Mesenchymal stem cell (in vitro differentiated cells and primary cell): ENCODE results near the gene TOMM70.

Experiments
- DNase-seq: peaks from one replicate; pipeline ENCODE4 v3.0.0-alpha.2; 2013
- H2AFZ ChIP-seq: one replicate; pipeline ENCODE4 v1.6.1; 2013; ENCODE audit warnings: low read depth, mild to moderate bottlenecking, control low read depth, inconsistent platforms, low read length, moderate library complexity
- H2AK5ac ChIP-seq: 2 replicates; pipeline ENCODE4 v1.6.1; 2013; ENCODE audit warnings: low read length, moderate library complexity, mild to moderate bottlenecking, inconsistent platforms; ENCODE audit not compliant: severe bottlenecking
- H2BK120ac ChIP-seq: one replicate; pipeline ENCODE4 v1.6.1; 2013; ENCODE audit warnings: low read depth, mild to moderate bottlenecking, inconsistent platforms, low read length, moderate library complexity
- H2BK12ac ChIP-seq, 2 experiments: one replicate each; pipeline ENCODE4 v1.6.1; 2013; ENCODE audit warnings: inconsistent platforms in 2 of 2, low read length in 2 of 2, mild to moderate bottlenecking in 2 of 2, moderate library complexity in 2 of 2, control low read depth in 1 of 2
- H2BK15ac ChIP-seq: one replicate; pipeline ENCODE4 v1.6.1; 2013; ENCODE audit warnings: mild to moderate bottlenecking, low read depth, inconsistent platforms; ENCODE audit not compliant: poor library complexity, severe bottlenecking
- H2BK5ac ChIP-seq: 2 replicates; pipeline ENCODE4 v1.6.1; 2013; ENCODE audit warnings: low read depth, mild to moderate bottlenecking, low read length, control low read depth, inconsistent platforms; ENCODE audit not compliant: poor library complexity, severe bottlenecking
- H3K14ac ChIP-seq, 2 experiments: one replicate each; pipeline ENCODE4 v1.6.1; 2013; ENCODE audit warnings: inconsistent platforms in 2 of 2, low read length in 2 of 2, control low read depth in 1 of 2, mild to moderate bottlenecking in 1 of 2, moderate library complexity in 1 of 2
- H3K18ac ChIP-seq, 2 experiments: one replicate each; pipeline ENCODE4 v1.6.1; 2013; ENCODE audit warnings: inconsistent platforms in 2 of 2, low read length in 2 of 2, control low read depth in 1 of 2, low read depth in 1 of 2, mild to moderate bottlenecking in 1 of 2
- H3K23ac ChIP-seq, 2 experiments: one replicate each; pipeline ENCODE4 v1.6.1; 2013; ENCODE audit warnings: inconsistent platforms in 2 of 2, low read length in 2 of 2, mild to moderate bottlenecking in 2 of 2, moderate library complexity in 2 of 2, control low read depth in 1 of 2
- H3K27ac ChIP-seq: 2 replicates; pipeline ENCODE4 v1.5.1; 2013; ENCODE audit warnings: mild to moderate bottlenecking, moderate library complexity, low read length, control low read depth, inconsistent platforms; ENCODE audit not compliant: poor library complexity, severe bottlenecking
- H3K27me3 ChIP-seq, 2 experiments: 2 replicates each; pipeline versions ENCODE4 v1.6.1 to v1.7.0; 2013; ENCODE audit warnings: low read length in 2 of 2, mild to moderate bottlenecking in 2 of 2, moderate library complexity in 2 of 2, control low read depth in 1 of 2, inconsistent platforms in 1 of 2; ENCODE audit not compliant: control insufficient read depth in 1 of 2, insufficient read depth in 1 of 2
- H3K36me3 ChIP-seq, 2 experiments: 2 replicates each; pipeline versions ENCODE4 v1.6.1 to v1.7.0; 2013; ENCODE audit warnings: low read length in 2 of 2, control low read depth in 1 of 2, inconsistent platforms in 1 of 2, low read depth in 1 of 2, mild to moderate bottlenecking in 1 of 2; ENCODE audit not compliant: insufficient read depth in 2 of 2, control insufficient read depth in 1 of 2
- H3K4ac ChIP-seq, 2 experiments: one replicate each; pipeline ENCODE4 v1.6.1; 2013; ENCODE audit warnings: inconsistent platforms in 2 of 2, low read length in 2 of 2, mild to moderate bottlenecking in 2 of 2, moderate library complexity in 2 of 2, control low read depth in 1 of 2, low read depth in 1 of 2
- H3K4me1 ChIP-seq: 2 replicates; pipeline ENCODE4 v1.6.1; 2013; ENCODE audit warnings: low read depth, low read length, control low read depth; ENCODE audit not compliant: control insufficient read depth, insufficient read depth
- H3K4me2 ChIP-seq: 2 replicates; pipeline ENCODE4 v1.6.1; 2013; ENCODE audit warnings: low read length, mild to moderate bottlenecking, inconsistent platforms; ENCODE audit not compliant: poor library complexity, severe bottlenecking
- H3K4me3 ChIP-seq, 2 experiments: 2 replicates each; pipeline versions ENCODE4 v1.5.1 to v1.7.0; 2013; ENCODE audit warnings: low read length in 2 of 2, mild to moderate bottlenecking in 2 of 2, control low read depth in 1 of 2, low read depth in 1 of 2; ENCODE audit not compliant: insufficient read depth in 1 of 2
- H3K79me1 ChIP-seq: replicated peaks from 2 replicates; pipeline ENCODE4 v1.6.1; 2013; ENCODE audit warnings: mild to moderate bottlenecking, control low read depth, low read length, inconsistent platforms; ENCODE audit not compliant: poor library complexity, severe bottlenecking
- H3K9ac ChIP-seq: 2 replicates; pipeline ENCODE4 v1.7.0; 2013; ENCODE audit warnings: mild to moderate bottlenecking, low read length, moderate library complexity
- H3K9me3 ChIP-seq: 2 replicates; pipeline ENCODE4 v1.7.0; 2013; ENCODE audit warnings: mild to moderate bottlenecking, low read length; ENCODE audit not compliant: control insufficient read depth
- H4K8ac ChIP-seq: one replicate; pipeline ENCODE4 v1.6.1; 2013; ENCODE audit warnings: inconsistent platforms, mild to moderate bottlenecking, low read length, moderate library complexity
- H4K91ac ChIP-seq: one replicate; pipeline ENCODE4 v1.6.1; 2013; ENCODE audit warnings: mild to moderate bottlenecking, low read length, inconsistent platforms
- WGBS: methylation state at CpG from one replicate; pipeline ENCODE4 v1.1.7; 2013; ENCODE audit warnings: mixed read lengths; 5-methylcytosine and 5-hydroxymethylcytosine counted together

The TOMM70 gene

DNA sequence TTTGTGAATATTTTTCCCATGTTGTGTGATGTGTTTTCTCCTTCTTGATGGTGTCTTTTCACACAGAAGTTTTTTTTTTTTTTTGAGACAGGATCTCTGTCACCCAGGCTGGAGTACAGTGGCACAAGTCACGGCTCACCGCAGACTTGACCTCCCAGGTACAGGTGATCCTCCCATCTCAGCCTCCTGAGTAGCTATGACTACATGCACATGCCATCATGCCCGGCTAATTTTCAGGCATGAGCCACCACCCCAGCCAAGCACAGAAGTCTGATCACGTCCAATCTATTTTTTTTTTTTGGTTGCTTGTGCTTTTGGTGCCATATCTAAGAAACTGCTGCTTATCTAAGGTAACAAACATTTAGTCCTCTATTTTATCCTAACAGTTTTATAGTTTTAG lies 24.6 kb downstream of the TOMM70 start:
- Histone ChIP-seq H3K23ac (no peak overlapping the region), H3K4me2 (no peak overlapping the region), H3K18ac (no peak overlapping the region), H3K14ac (no peak overlapping the region), H3K36me3 (peaks cover 24 to 92% of the 10 kb centered on the region in 2 experiments), H2BK120ac (no peak overlapping the region), H3K9ac (no peak overlapping the region), H4K8ac (no peak overlapping the region), H4K91ac (no peak overlapping the region), H3K79me1 (peaks cover 20% of the 10 kb centered on the region), H2AFZ (no peak overlapping the region), H3K4me3 (no peak overlapping the region), H3K9me3 (no peaks in the 10 kb centered on the region), H2BK15ac (no peak overlapping the region), H3K27me3 (no peaks in the 10 kb centered on the region), H2BK5ac (no peak overlapping the region), H2AK5ac (no peak overlapping the region), H2BK12ac (no peak overlapping the region), H3K27ac (no peak overlapping the region), H3K4me1 (peaks cover 2% of the 10 kb centered on the region), H3K4ac (no peak overlapping the region)
- DNase-seq = no peak
- 92% methylated on average over 3 of the region's 4 CpGs for WGBS

- H2BK5ac ChIP-seq = no peak overlapping the region
Measured at GRCh38 chr3:100374521-100374920, 26.4 kb downstream of the TOMM70 start.

DNA sequence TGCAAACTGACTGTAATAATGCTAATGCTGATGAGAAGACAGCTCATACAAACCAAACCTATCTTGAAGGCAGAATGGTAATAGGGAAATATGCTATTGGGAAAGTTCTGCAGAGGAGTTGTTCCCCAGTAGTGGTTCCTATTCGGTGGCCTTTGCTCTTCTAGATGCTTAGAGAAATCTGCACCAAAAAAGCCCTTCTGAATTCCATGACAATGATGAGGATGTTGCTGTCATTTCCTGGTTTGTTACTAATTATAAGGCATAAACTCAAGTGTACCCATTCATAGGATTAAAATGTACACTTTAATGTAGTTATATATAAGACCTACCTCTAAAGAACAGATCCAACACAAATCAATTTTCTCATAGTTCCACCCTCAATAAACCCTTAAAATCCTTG lies 30.1 kb downstream of the TOMM70 start:
- Histone ChIP-seq H3K79me1 (peaks cover 23% of the 10 kb centered on the region), H3K27ac (no peak overlapping the region), H2BK5ac (no peak overlapping the region), H3K23ac (no peak overlapping the region), H2AFZ (no peak overlapping the region), H3K4me3 (no peak overlapping the region), H3K27me3 (no peaks in the 10 kb centered on the region), H3K18ac (no peak overlapping the region), H3K14ac (no peak overlapping the region), H3K9ac (no peak overlapping the region), H3K9me3 (no peaks in the 10 kb centered on the region), H3K4me2 (no peak overlapping the region), H2BK15ac (no peak overlapping the region), H2AK5ac (no peak overlapping the region), H3K4me1 (peaks cover 2% of the 10 kb centered on the region), H2BK120ac (no peak overlapping the region), H4K91ac (no peak overlapping the region), H4K8ac (no peak overlapping the region), H2BK12ac (no peak overlapping the region), H3K36me3 (peaks cover 16 to 93% of the 10 kb centered on the region in 2 experiments), H3K4ac (no peak overlapping the region)
- no peak for DNase-seq
- no CpG with 5 or more reads among the region's 1 CpG for WGBS

More at GRCh38 chr3:100374521-100374920, 26.4 kb downstream of the TOMM70 start:
- Histone ChIP-seq H4K8ac (no peak overlapping the region), H3K4me2 (no peak overlapping the region), H3K9me3 (no peaks in the 10 kb centered on the region), H3K18ac (no peak overlapping the region), H3K79me1 (peaks cover 19% of the 10 kb centered on the region), H3K27ac (no peak overlapping the region), H4K91ac (no peak overlapping the region), H3K4ac (no peak overlapping the region), H3K36me3 (peaks cover 20 to 89% of the 10 kb centered on the region in 2 experiments), H3K4me1 (peaks cover 2% of the 10 kb centered on the region), H2AK5ac (no peak overlapping the region), H2BK120ac (no peak overlapping the region), H3K9ac (no peak overlapping the region), H3K4me3 (no peak overlapping the region), H2AFZ (no peak overlapping the region), H3K27me3 (no peaks in the 10 kb centered on the region), H2BK12ac (no peak overlapping the region), H3K14ac (no peak overlapping the region), H3K23ac (no peak overlapping the region), H2BK15ac (no peak overlapping the region)
- no peak for DNase-seq

GRCh38 chr3:100368441-100368840 lies 32.4 kb downstream of the TOMM70 start:
- no peak overlapping the region for H4K8ac ChIP-seq
- H3K4ac ChIP-seq = no peak overlapping the region
- 93% methylated on average over 7 of the region's 8 CpGs for WGBS
- H3K27ac ChIP-seq = no peak overlapping the region
- no peak overlapping the region for H3K18ac ChIP-seq
- H3K14ac ChIP-seq = no peak overlapping the region
- no peaks in the 10 kb centered on the region for H3K9me3 ChIP-seq
- no peak overlapping the region for H2BK5ac ChIP-seq
- H2AK5ac ChIP-seq = no peak overlapping the region
- no peaks in the 10 kb centered on the region for H3K4me1 ChIP-seq
- no peak overlapping the region for H3K23ac ChIP-seq
- no peak overlapping the region for H3K9ac ChIP-seq
- H3K4me2 ChIP-seq = no peak overlapping the region
- peaks cover 23% of the 10 kb centered on the region for H3K79me1 ChIP-seq
- no peak overlapping the region for H2BK15ac ChIP-seq
- peaks cover 16 to 94% of the 10 kb centered on the region in 2 experiments for H3K36me3 ChIP-seq
- DNase-seq = no peak
- no peak overlapping the region for H4K91ac ChIP-seq
- H2AFZ ChIP-seq = no peak overlapping the region
- no peak overlapping the region for H3K4me3 ChIP-seq
- H3K27me3 ChIP-seq = no peaks in the 10 kb centered on the region
- no peak overlapping the region for H2BK120ac ChIP-seq
- H2BK12ac ChIP-seq = no peak overlapping the region
